HepG2 (cell line): ENCODE data around the gene GPC3. TPM values are rescaled to one million over a fixed set of nuclear protein-coding genes. Genes with fewer than 3 reads are reported as not detected.

ENCODE experiments used
- ATAC-seq: fragments of 200-7000 bp; cut with Tn5 transposase; 3 replicates; pipeline ENCODE4 v1.9.1; 2020; ENCODE audit warnings: mild to moderate bottlenecking, moderate library complexity
- BruUV-seq: library from RNA; stranded (reverse); fragments of 400-500 nt; replicated peaks from 2 replicates; lab custom pipeline; 2021; lab: Mats Ljungman, UMichigan
- CTCF ChIA-PET: fragments of 300-600 bp; formaldehyde crosslinking; extraction: SDS; loops from one replicate; lab custom pipeline; 2021; ENCODE audit warnings: low total read pairs, inconsistent platforms, low intra/inter-chr PET ratio; lab: Yijun Ruan, JAX
- POLR2A ChIA-PET: fragments of 350-600 bp; sonication (Branson Sonifier 250); formaldehyde crosslinking; loops from one replicate; lab custom pipeline; 2020; ENCODE audit warnings: antibody characterized with exemption, inconsistent platforms; lab: Yijun Ruan, JAX
- DNase-seq: peaks from one replicate; pipeline ENCODE4 v3.0.0-alpha.2; 2015; ENCODE audit warnings: low spot score
- FAIRE-seq: peaks from 3 replicates; lab custom pipeline; 2011; peaks lifted over from hg19 to GRCh38; lab: Jason Lieb, UNC
- H2AFZ ChIP-seq: one replicate; pipeline ENCODE4 v1.6.1; 2011; ENCODE audit warnings: low read length, inconsistent platforms
- H3K27ac ChIP-seq: fragments of 300-600 bp; 3 replicates; pipeline ENCODE4 v1.8.0; 2011; ENCODE audit warnings: mixed run types, mild to moderate bottlenecking, mixed read lengths, low read length, inconsistent platforms; ENCODE audit not compliant: insufficient read depth; ENCODE audit errors: extremely low read length
- H3K27me3 ChIP-seq, 2 experiments: fragments of 200-600 bp in 1 of 2; 2 replicates in 1 of 2; 3 replicates in 1 of 2; pipeline versions ENCODE4 v1.6.0 to v1.8.0; 2011; ENCODE audit warnings: low read length in 2 of 2, mild to moderate bottlenecking in 2 of 2, moderate library complexity in 2 of 2, inconsistent platforms in 1 of 2; ENCODE audit not compliant: insufficient read depth in 2 of 2, control insufficient read depth in 1 of 2
- H3K36me3 ChIP-seq, 2 experiments: fragments of 200-600 bp in 1 of 2; replicated peaks in 1 of 2; 2 replicates in 1 of 2; 3 replicates in 1 of 2; pipeline versions ENCODE4 v1.5.1 to v1.8.0; 2011; ENCODE audit warnings: low read length in 2 of 2, inconsistent platforms in 1 of 2; ENCODE audit not compliant: insufficient read depth in 2 of 2, control insufficient read depth in 1 of 2
- H3K4me1 ChIP-seq: 2 replicates; pipeline ENCODE4 v1.5.1; 2012; ENCODE audit warnings: low read length, inconsistent platforms; ENCODE audit not compliant: insufficient read depth
- H3K4me2 ChIP-seq: 2 replicates; pipeline ENCODE4 v1.6.0; 2011; ENCODE audit warnings: low read depth, low read length, inconsistent platforms
- H3K4me3 ChIP-seq, 3 experiments: fragments of 200-600 bp in 1 of 3; sonication (generic), shearing (Covaris generic) in 1 of 3; replicated peaks in 1 of 3; 2 replicates each; pipeline ENCODE4 v1.5.1; 2011 to 2016; ENCODE audit warnings: low read length in 3 of 3, inconsistent platforms in 2 of 3, low read depth in 2 of 3, mild to moderate bottlenecking in 2 of 3, control low read depth in 1 of 3, mixed read lengths in 1 of 3; ENCODE audit not compliant: insufficient read depth in 1 of 3
- H3K79me2 ChIP-seq: one replicate; pipeline ENCODE4 v1.6.1; 2011; ENCODE audit warnings: low read length, inconsistent platforms; ENCODE audit not compliant: insufficient read depth
- H3K9ac ChIP-seq: 2 replicates; pipeline ENCODE4 v1.6.0; 2011; ENCODE audit warnings: mild to moderate bottlenecking, low read depth, low read length, inconsistent platforms; ENCODE audit not compliant: insufficient read depth
- H3K9me3 ChIP-seq: 2 replicates; pipeline ENCODE4 v1.5.1; 2012; ENCODE audit warnings: mild to moderate bottlenecking, low read length
- H4K20me1 ChIP-seq: 2 replicates; pipeline ENCODE4 v1.6.0; 2011; ENCODE audit warnings: inconsistent platforms, mild to moderate bottlenecking, low read length, moderate library complexity; ENCODE audit not compliant: insufficient read depth
- ARID2 ChIP-seq: sonication (generic); formaldehyde crosslinking; IDR thresholded peaks from 2 replicates; pipeline ENCODE4 v1.8.1; 2022; ENCODE audit warnings: mild to moderate bottlenecking, missing genetic modification reagents, borderline replicate concordance
- ATF1 ChIP-seq: IDR thresholded peaks from 2 replicates; pipeline ENCODE4 v1.6.1; 2016; ENCODE audit warnings: mild to moderate bottlenecking, control low read depth
- DR1 ChIP-seq: sonication (generic); formaldehyde crosslinking; IDR thresholded peaks from 2 replicates; pipeline ENCODE4 v1.8.0; 2021; ENCODE audit warnings: mild to moderate bottlenecking, missing genetic modification reagents, inconsistent platforms
- HOXD1 ChIP-seq: sonication (generic); formaldehyde crosslinking; IDR thresholded peaks from 2 replicates; pipeline ENCODE4 v1.5.0; 2020; ENCODE audit warnings: missing genetic modification reagents
- IKZF1 ChIP-seq: fragments of 450-650 bp; IDR thresholded peaks from 2 replicates; pipeline ENCODE4 v1.7.1; 2016
- JDP2 ChIP-seq: sonication (generic); formaldehyde crosslinking; IDR thresholded peaks from 2 replicates; pipeline ENCODE4 v1.8.1; 2022; ENCODE audit warnings: missing genetic modification reagents, borderline replicate concordance
- KAT7 ChIP-seq: IDR thresholded peaks from 2 replicates; pipeline ENCODE4 v1.6.1; 2018; ENCODE audit warnings: borderline replicate concordance, missing compliant biosample characterization
- MLLT10 ChIP-seq: sonication (generic); formaldehyde crosslinking; IDR thresholded peaks from 2 replicates; pipeline ENCODE4 v1.4.0; 2020; ENCODE audit warnings: missing genetic modification reagents
- PPARG ChIP-seq: conservative IDR thresholded peaks from 2 replicates; pipeline ENCODE4 v1.6.1; 2016; ENCODE audit warnings: missing biosample characterization, missing genetic modification reagents
- RARG ChIP-seq: sonication (generic); formaldehyde crosslinking; IDR thresholded peaks from 2 replicates; pipeline ENCODE4 v1.4.0; 2020; ENCODE audit warnings: low read depth, mild to moderate bottlenecking, missing genetic modification reagents
- SAP130 ChIP-seq: IDR thresholded peaks from 2 replicates; pipeline ENCODE4 v1.6.1; 2016; ENCODE audit warnings: low read depth
- SNAI1 ChIP-seq: sonication (generic); formaldehyde crosslinking; IDR thresholded peaks from 2 replicates; pipeline ENCODE4 v1.5.0; 2020; ENCODE audit warnings: mild to moderate bottlenecking, missing genetic modification reagents, borderline replicate concordance
- TSC22D2 ChIP-seq: sonication (generic); formaldehyde crosslinking; IDR thresholded peaks from 2 replicates; pipeline ENCODE4 v1.5.1; 2020; ENCODE audit warnings: missing genetic modification reagents, mild to moderate bottlenecking, borderline replicate concordance
- ZNF34 ChIP-seq: sonication (generic); formaldehyde crosslinking; IDR thresholded peaks from 2 replicates; pipeline ENCODE4 v1.4.0; 2020; ENCODE audit warnings: mild to moderate bottlenecking, missing genetic modification reagents, borderline replicate concordance
- ZNF546 ChIP-seq: sonication (generic); formaldehyde crosslinking; conservative IDR thresholded peaks from 2 replicates; pipeline ENCODE4 v1.8.1; 2023; ENCODE audit warnings: mild to moderate bottlenecking, missing genetic modification reagents
- WGBS: methylation state at CpG from one replicate; pipeline ENCODE4 v1.1.6; 2017; ENCODE audit warnings: low lambda C conversion rate; 5-methylcytosine and 5-hydroxymethylcytosine counted together
- in situ Hi-C: cut with HindIII; loops from 2 replicates; pipeline ENCODE4 v1.10.0; 2017; ENCODE audit warnings: low pct_unique_long_range_greater_than_20kb; ENCODE audit not compliant: extremely low pct_ligation_motif_present
- intact Hi-C: fragments of 100-400 bp; cut with micrococcal nuclease; formaldehyde crosslinking; loops from one replicate; pipeline ENCODE4 v1.10.0; 2022; ENCODE audit not compliant: unreplicated experiment
- polyA plus RNA-seq, 8 experiments: library from polyadenylated mRNA; depleted of rRNA in 3 of 8; stranded (reverse) in 7 of 8; unstranded in 1 of 8; fragments of >200 nt; fragmentation: Illumina TruSeq in 4 of 8; extraction: Trizol in 4 of 8; gene quantifications; 2 replicates each; pipeline versions ENCODE4 v1.2.1 to v1.2.3, GENCODE V29; 2011 to 2016; ENCODE audit warnings: low read depth in 4 of 8, missing spikeins in 1 of 8, mixed read lengths in 1 of 8; ENCODE audit not compliant: insufficient read depth in 1 of 8
- total RNA-seq, 5 experiments: library from RNA; depleted of rRNA; stranded (reverse); fragments of >200 nt; fragmentation: Illumina TruSeq; extraction: Trizol; gene quantifications; 2 replicates each; pipeline ENCODE4 v1.2.3, GENCODE V29; 2016; ENCODE audit warnings: low read depth in 1 of 5
- TF ChIP-seq, protein P1 (sequence below), 2 experiments: fragments of 450-650 bp in 1 of 2; sonication (generic) in 1 of 2; formaldehyde crosslinking in 1 of 2; IDR thresholded peaks; 2 replicates each; pipeline versions ENCODE4 v1.6.1 to v1.8.0; 2016 to 2022; ENCODE audit warnings: antibody characterized with exemption in 1 of 2, mild to moderate bottlenecking in 1 of 2, missing genetic modification reagents in 1 of 2
- TF ChIP-seq, protein P2 (sequence below): sonication (generic); formaldehyde crosslinking; IDR thresholded peaks from 2 replicates; pipeline ENCODE4 v1.4.0; 2020; ENCODE audit warnings: mild to moderate bottlenecking, missing genetic modification reagents

Gene GPC3
- total and polyA plus RNA-seq, 2 of the 13 experiments (the other 11 are each of a cell fraction or from before 2014, with no cell fraction given) = 1,799 to 3,263 TPM

DNA sequence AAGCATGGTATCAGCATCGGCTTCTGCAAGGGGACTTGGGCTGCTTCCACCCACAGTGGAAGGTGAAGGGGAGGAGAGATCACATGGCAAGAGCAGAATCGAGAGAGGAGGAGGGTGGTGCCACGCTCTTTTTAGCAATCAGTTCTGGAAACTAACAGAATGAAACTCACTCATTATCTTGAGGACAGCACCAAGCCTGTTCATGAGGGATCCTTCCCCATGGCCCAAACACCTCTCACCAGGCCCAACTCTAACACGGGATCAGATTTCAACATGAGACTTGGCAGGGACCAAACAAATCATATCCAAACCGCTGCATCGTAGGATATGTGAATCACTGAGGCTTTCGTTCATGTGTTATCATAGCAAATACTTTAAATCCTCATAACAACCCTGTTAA lies 125.5 kb downstream of the GPC3 start:
- Histone ChIP-seq H3K27ac (no peak overlapping the region), H2AFZ (no peak overlapping the region), H3K4me3 (no peak overlapping the region), H3K4me2 (no peak overlapping the region), H3K27me3 (no peaks in the 10 kb centered on the region), H3K9me3 (no peaks in the 10 kb centered on the region)
- DNase-seq = no peak
- WGBS = 94% methylated on average over 5 of the region's 7 CpGs
- no TSS peak for BruUV-seq
- ChIA-PET CTCF (no interaction called here), POLR2A (no interaction called here)
- no peak for ATAC-seq
- TF ChIP-seq TSC22D2 (CRISPR knock-in tag) (no peak), ATF1 (CRISPR knock-in tag) (no peak), HOXD1 (CRISPR knock-in tag) (no peak), PPARG (no peak), ARID2 (CRISPR knock-in tag) (no peak), KAT7 (CRISPR knock-in tag) (no peak), ZNF546 (CRISPR knock-in tag) (no peak), SAP130 (CRISPR knock-in tag) (no peak), JDP2 (no peak), RARG (no peak), IKZF1 (no peak), MLLT10 (CRISPR knock-in tag) (no peak), DR1 (CRISPR knock-in tag) (no peak), ZNF34 (CRISPR knock-in tag) (no peak), SNAI1 (CRISPR knock-in tag) (no peak)
- TF ChIP-seq, protein P1, sequence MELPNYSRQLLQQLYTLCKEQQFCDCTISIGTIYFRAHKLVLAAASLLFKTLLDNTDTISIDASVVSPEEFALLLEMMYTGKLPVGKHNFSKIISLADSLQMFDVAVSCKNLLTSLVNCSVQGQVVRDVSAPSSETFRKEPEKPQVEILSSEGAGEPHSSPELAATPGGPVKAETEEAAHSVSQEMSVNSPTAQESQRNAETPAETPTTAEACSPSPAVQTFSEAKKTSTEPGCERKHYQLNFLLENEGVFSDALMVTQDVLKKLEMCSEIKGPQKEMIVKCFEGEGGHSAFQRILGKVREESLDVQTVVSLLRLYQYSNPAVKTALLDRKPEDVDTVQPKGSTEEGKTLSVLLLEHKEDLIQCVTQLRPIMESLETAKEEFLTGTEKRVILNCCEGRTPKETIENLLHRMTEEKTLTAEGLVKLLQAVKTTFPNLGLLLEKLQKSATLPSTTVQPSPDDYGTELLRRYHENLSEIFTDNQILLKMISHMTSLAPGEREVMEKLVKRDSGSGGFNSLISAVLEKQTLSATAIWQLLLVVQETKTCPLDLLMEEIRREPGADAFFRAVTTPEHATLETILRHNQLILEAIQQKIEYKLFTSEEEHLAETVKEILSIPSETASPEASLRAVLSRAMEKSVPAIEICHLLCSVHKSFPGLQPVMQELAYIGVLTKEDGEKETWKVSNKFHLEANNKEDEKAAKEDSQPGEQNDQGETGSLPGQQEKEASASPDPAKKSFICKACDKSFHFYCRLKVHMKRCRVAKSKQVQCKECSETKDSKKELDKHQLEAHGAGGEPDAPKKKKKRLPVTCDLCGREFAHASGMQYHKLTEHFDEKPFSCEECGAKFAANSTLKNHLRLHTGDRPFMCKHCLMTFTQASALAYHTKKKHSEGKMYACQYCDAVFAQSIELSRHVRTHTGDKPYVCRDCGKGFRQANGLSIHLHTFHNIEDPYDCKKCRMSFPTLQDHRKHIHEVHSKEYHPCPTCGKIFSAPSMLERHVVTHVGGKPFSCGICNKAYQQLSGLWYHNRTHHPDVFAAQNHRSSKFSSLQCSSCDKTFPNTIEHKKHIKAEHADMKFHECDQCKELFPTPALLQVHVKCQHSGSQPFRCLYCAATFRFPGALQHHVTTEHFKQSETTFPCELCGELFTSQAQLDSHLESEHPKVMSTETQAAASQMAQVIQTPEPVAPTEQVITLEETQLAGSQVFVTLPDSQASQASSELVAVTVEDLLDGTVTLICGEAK (IDR thresholded peaks at IDR 0.05) = no peak
- TF ChIP-seq, protein P1 (CRISPR knock-in tag; IDR thresholded peaks at IDR 0.05) = no peak
- TF ChIP-seq, protein P2, sequence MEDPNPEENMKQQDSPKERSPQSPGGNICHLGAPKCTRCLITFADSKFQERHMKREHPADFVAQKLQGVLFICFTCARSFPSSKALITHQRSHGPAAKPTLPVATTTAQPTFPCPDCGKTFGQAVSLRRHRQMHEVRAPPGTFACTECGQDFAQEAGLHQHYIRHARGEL (CRISPR knock-in tag) = no peak
- TF ChIP-seq, all 625 proteins: peak for 0
- Histone ChIP-seq H3K9ac (no peak overlapping the region), H4K20me1 (peaks cover 77% of the 10 kb centered on the region), H3K79me2 (peaks cover 29% of the 10 kb centered on the region), H3K4me1 (peaks cover 6% of the 10 kb centered on the region; the same call in 1 of the 2 replicates), H3K36me3 (peaks cover 3 to 49% of the 10 kb centered on the region in 2 experiments)
- in situ Hi-C loops = no loop called here
- intact Hi-C loops = no loop called here
- peak; percentile 36 for FAIRE-seq
